Endothelial cell of umbilical vein (primary cell): ENCODE data around the gene SP3. TPM values are rescaled to one million over a fixed set of nuclear protein-coding genes. Genes with fewer than 3 reads are reported as not detected.

Source experiments
- BruUV-seq: library from RNA; stranded (reverse); fragments of 400-500 nt; replicated peaks from 2 replicates; lab custom pipeline; 2021; lab: Mats Ljungman, UMichigan
- CTCF ChIA-PET: fragments of 300-600, 350-600 bp; sonication (Branson Sonifier 250); formaldehyde crosslinking; loops from one replicate; lab custom pipeline; 2021; ENCODE audit warnings: antibody characterized with exemption, inconsistent platforms; lab: Charles Lee
- POLR2A ChIA-PET: fragments of 300-600, 350-600 bp; sonication (Branson Sonifier 250); formaldehyde crosslinking; loops from one replicate; lab custom pipeline; 2021; ENCODE audit warnings: antibody characterized with exemption, inconsistent platforms; lab: Charles Lee
- DNase-seq: peaks from one replicate; pipeline ENCODE4 v3.0.0-alpha.2; 2011; ENCODE audit warnings: low read depth, low spot score
- FAIRE-seq: peaks from 2 replicates; lab custom pipeline; 2011; peaks lifted over from hg19 to GRCh38; lab: Jason Lieb, UNC
- H2AFZ ChIP-seq: 2 replicates; pipeline ENCODE4 v1.6.0; 2012; ENCODE audit warnings: low read depth, low read length, control low read depth, inconsistent platforms
- H3K27ac ChIP-seq: 2 replicates; pipeline ENCODE4 v1.5.1; 2011; ENCODE audit warnings: low read depth, mild to moderate bottlenecking, control low read depth, low read length, moderate library complexity; ENCODE audit not compliant: insufficient read depth
- H3K27me3 ChIP-seq, 2 experiments: 2 replicates each; pipeline versions ENCODE4 v1.6.0 to v1.6.1; 2011; ENCODE audit warnings: low read length in 2 of 2, mixed read lengths in 1 of 2; ENCODE audit not compliant: control insufficient read depth in 2 of 2, insufficient read depth in 2 of 2
- H3K36me3 ChIP-seq, 2 experiments: 2 replicates in 1 of 2; 3 replicates in 1 of 2; pipeline ENCODE4 v1.5.1; 2011; ENCODE audit warnings: low read length in 2 of 2, mild to moderate bottlenecking in 1 of 2, moderate library complexity in 1 of 2; ENCODE audit not compliant: control insufficient read depth in 2 of 2, insufficient read depth in 2 of 2; ENCODE audit errors: extremely low read depth in 1 of 2
- H3K4me1 ChIP-seq: 3 replicates; pipeline ENCODE4 v1.5.1; 2011; ENCODE audit warnings: mild to moderate bottlenecking, low read length; ENCODE audit not compliant: control insufficient read depth, insufficient read depth; ENCODE audit errors: extremely low read depth
- H3K4me2 ChIP-seq: 2 replicates; pipeline ENCODE4 v1.6.1; 2011; ENCODE audit warnings: low read length, control low read depth, mixed read lengths; ENCODE audit not compliant: insufficient read depth
- H3K4me3 ChIP-seq, 3 experiments: fragments of 200-600 bp in 1 of 3; sonication (generic), shearing (Covaris generic) in 1 of 3; replicated peaks in 1 of 3; 2 replicates each; pipeline ENCODE4 v1.5.1; 2011 to 2016; ENCODE audit warnings: control low read depth in 3 of 3, low read length in 3 of 3, mild to moderate bottlenecking in 2 of 3, inconsistent platforms in 1 of 3, low read depth in 1 of 3, moderate library complexity in 1 of 3; ENCODE audit not compliant: insufficient read depth in 1 of 3
- H3K79me2 ChIP-seq: 2 replicates; pipeline ENCODE4 v1.6.0; 2012; ENCODE audit warnings: low read length, inconsistent platforms; ENCODE audit not compliant: control insufficient read depth, insufficient read depth
- H3K9ac ChIP-seq: replicated peaks from 2 replicates; pipeline ENCODE3; 2011; ENCODE audit warnings: low read length, control low read depth; ENCODE audit not compliant: insufficient read depth; ENCODE audit errors: extremely low read depth
- H3K9me1 ChIP-seq: replicated peaks from 3 replicates; pipeline ENCODE4 v1.6.0; 2011; ENCODE audit warnings: mild to moderate bottlenecking, low read length; ENCODE audit not compliant: control insufficient read depth, insufficient read depth; ENCODE audit errors: extremely low read depth
- H3K9me3 ChIP-seq: replicated peaks from 2 replicates; pipeline ENCODE4 v1.5.1; 2012; ENCODE audit warnings: low read length, inconsistent platforms; ENCODE audit not compliant: control insufficient read depth, insufficient read depth
- H4K20me1 ChIP-seq: replicated peaks from 2 replicates; pipeline ENCODE3; 2011; ENCODE audit warnings: mild to moderate bottlenecking, low read length; ENCODE audit not compliant: control insufficient read depth, insufficient read depth; ENCODE audit errors: extremely low read depth
- EZH2 ChIP-seq: IDR thresholded peaks from 2 replicates; pipeline ENCODE4 v1.6.1; 2012; ENCODE audit warnings: borderline replicate concordance, low read depth, mild to moderate bottlenecking, moderate library complexity, low read length, inconsistent platforms; ENCODE audit not compliant: severe bottlenecking
- FOS ChIP-seq: IDR thresholded peaks from 2 replicates; pipeline ENCODE4 v1.6.1; 2011; ENCODE audit warnings: mild to moderate bottlenecking, low read length, moderate library complexity, borderline replicate concordance; ENCODE audit not compliant: insufficient read depth
- GATA2 ChIP-seq: IDR thresholded peaks from 2 replicates; pipeline ENCODE4 v1.7.0; 2011; ENCODE audit warnings: low read depth, mild to moderate bottlenecking, moderate library complexity, mixed read lengths, low read length; ENCODE audit not compliant: insufficient read length, insufficient read depth
- JUN ChIP-seq: IDR thresholded peaks from 2 replicates; pipeline ENCODE4 v1.6.1; 2011; ENCODE audit warnings: borderline replicate concordance, low read depth; ENCODE audit not compliant: insufficient read length, insufficient read depth
- MYC ChIP-seq: IDR thresholded peaks from one replicate; pipeline ENCODE4 v1.6.1; 2011; ENCODE audit warnings: mild to moderate bottlenecking, low read depth, low read length
- POLR2A ChIP-seq: IDR thresholded peaks from 2 replicates; pipeline ENCODE4 v1.6.1; 2012; ENCODE audit warnings: low read depth, mild to moderate bottlenecking, control low read depth, low read length
- POLR2AphosphoS5 ChIP-seq: IDR thresholded peaks from 2 replicates; pipeline ENCODE4 v1.6.1; 2012; ENCODE audit warnings: low read depth, mild to moderate bottlenecking, control low read depth, low read length, moderate library complexity; ENCODE audit not compliant: insufficient read depth
- dilution Hi-C: fragments of 300-500 bp; cut with MboI; formaldehyde crosslinking; loops from one replicate; pipeline ENCODE4 v1.15.0; 2019; ENCODE audit warnings: low sequenced_read_pairs; ENCODE audit not compliant: extremely low pct_ligation_motif_present
- intact Hi-C: fragments of 100-400 bp; cut with micrococcal nuclease; formaldehyde crosslinking; loops from one replicate; pipeline ENCODE4 v1.10.0; 2022
- polyA plus RNA-seq, 4 experiments: library from polyadenylated mRNA; depleted of rRNA in 3 of 4; stranded (reverse) in 3 of 4; unstranded in 1 of 4; fragments of >200 nt; gene quantifications; 2 replicates each; pipeline versions ENCODE4 v1.2.1 to v1.2.3, GENCODE V29; 2011 to 2012; ENCODE audit warnings: missing spikeins in 1 of 4
- total RNA-seq: library from RNA; stranded (reverse); gene quantifications from 2 replicates; pipeline ENCODE4 v1.2.3, GENCODE V29; 2021
- TF ChIP-seq, protein P1 (sequence below), 2 donors: IDR thresholded peaks; 1 replicate in 1 of 2; 2 replicates in 1 of 2; pipeline ENCODE4 v1.5.1; 2011; ENCODE audit warnings: low read length in 2 of 2, mild to moderate bottlenecking in 2 of 2, moderate library complexity in 2 of 2, control low read depth in 1 of 2, inconsistent platforms in 1 of 2, low read depth in 1 of 2; ENCODE audit not compliant: insufficient read depth in 1 of 2; ENCODE audit errors: extremely low read depth in 1 of 2
- TF ChIP-seq, protein P2 (sequence below): IDR thresholded peaks from 2 replicates; pipeline ENCODE4 v1.6.1; 2011; ENCODE audit not compliant: insufficient read depth, insufficient read length

SP3 gene
- total and polyA plus RNA-seq, 2 donors (not counting 3 experiments of a cell fraction or from before 2014, with no cell fraction given) = 23.9 to 59.0 TPM

DNA sequence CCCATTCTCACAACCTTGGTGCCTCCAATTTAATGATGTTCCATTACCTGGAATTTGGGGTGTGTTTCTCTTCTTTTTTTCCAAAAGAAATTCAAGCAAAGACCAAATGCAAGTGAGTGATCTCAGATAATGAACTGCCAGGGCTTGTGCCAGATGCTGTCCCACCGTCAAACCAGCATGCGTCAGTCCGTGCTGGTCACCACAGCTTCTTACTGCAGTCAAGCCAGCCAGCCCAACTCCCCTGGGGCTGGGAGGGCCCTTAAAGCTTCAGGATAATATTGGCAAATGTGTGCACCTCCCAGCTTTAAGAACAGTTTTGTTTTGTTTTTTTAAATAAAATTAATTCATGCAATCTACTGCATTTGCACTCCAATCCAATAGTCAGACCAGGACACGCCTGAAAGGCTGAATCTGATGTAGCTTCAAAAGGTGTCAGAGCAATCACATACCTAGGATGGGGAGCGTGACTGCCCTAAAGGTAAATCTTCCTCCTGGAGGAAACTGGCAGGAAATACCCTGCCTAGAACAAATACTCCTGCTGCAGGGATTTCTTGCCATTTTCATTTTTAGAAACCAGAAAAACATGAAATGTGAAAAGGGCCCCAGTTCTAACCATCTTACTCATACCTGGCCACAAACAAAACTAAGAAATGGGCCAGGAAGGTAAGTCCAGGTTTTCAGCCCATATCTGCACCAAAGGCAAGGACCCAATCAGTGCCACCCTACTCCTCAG lies 26.8 kb upstream of the SP3 start:
- Histone ChIP-seq H3K4me3 (no peak overlapping the region), H3K4me1 (no peaks in the 10 kb centered on the region), H4K20me1 (no peaks in the 10 kb centered on the region), H3K9me3 (no peaks in the 10 kb centered on the region), H2AFZ (no peak overlapping the region), H3K4me2 (no peak overlapping the region), H3K9me1 (no peaks in the 10 kb centered on the region), H3K9ac (no peak overlapping the region), H3K79me2 (no peaks in the 10 kb centered on the region), H3K36me3 (no peaks in the 10 kb centered on the region), H3K27ac (no peak overlapping the region), H3K27me3 (peaks cover 13 to 38% of the 10 kb centered on the region in 2 experiments)
- dilution Hi-C loops (no loop called here), intact Hi-C loops (no loop called here)
- TF ChIP-seq POLR2AphosphoS5 (no peak), MYC (no peak), GATA2 (no peak), EZH2 (no peak), POLR2A (no peak), FOS (no peak), JUN (no peak)
- TF ChIP-seq, protein P1, sequence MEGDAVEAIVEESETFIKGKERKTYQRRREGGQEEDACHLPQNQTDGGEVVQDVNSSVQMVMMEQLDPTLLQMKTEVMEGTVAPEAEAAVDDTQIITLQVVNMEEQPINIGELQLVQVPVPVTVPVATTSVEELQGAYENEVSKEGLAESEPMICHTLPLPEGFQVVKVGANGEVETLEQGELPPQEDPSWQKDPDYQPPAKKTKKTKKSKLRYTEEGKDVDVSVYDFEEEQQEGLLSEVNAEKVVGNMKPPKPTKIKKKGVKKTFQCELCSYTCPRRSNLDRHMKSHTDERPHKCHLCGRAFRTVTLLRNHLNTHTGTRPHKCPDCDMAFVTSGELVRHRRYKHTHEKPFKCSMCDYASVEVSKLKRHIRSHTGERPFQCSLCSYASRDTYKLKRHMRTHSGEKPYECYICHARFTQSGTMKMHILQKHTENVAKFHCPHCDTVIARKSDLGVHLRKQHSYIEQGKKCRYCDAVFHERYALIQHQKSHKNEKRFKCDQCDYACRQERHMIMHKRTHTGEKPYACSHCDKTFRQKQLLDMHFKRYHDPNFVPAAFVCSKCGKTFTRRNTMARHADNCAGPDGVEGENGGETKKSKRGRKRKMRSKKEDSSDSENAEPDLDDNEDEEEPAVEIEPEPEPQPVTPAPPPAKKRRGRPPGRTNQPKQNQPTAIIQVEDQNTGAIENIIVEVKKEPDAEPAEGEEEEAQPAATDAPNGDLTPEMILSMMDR (IDR thresholded peaks at IDR 0.05; ENCODE audit: extremely low read depth in 1 of 2, insufficient read depth in 1 of 2, low read depth in 1 of 2, low read length in 2 of 2) = no peak
- TF ChIP-seq, protein P2, sequence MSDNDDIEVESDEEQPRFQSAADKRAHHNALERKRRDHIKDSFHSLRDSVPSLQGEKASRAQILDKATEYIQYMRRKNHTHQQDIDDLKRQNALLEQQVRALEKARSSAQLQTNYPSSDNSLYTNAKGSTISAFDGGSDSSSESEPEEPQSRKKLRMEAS = no peak
- POLR2A ChIA-PET = no interaction called here
- CTCF ChIA-PET = no interaction called here
- no peak for FAIRE-seq
- BruUV-seq = no TSS peak
- no peak for DNase-seq
